WTC11 (cell line): ENCODE measurements around the gene NCAM2. TPM values are rescaled to one million over a fixed set of nuclear protein-coding genes. Genes with fewer than 3 reads are reported as not detected.

ENCODE experiments used
- ATAC-seq: fragments of 200-7000 bp; cut with Tn5 transposase; 2 replicates; pipeline ENCODE4 v1.10.0; 2021; ENCODE audit warnings: mild to moderate bottlenecking, moderate library complexity
- CTCF ChIA-PET: fragments of 300-600 bp; sonication (Branson Sonifier 250); formaldehyde crosslinking; loops from one replicate; lab custom pipeline; 2021; ENCODE audit warnings: antibody characterized with exemption; lab: Charles Lee
- POLR2A ChIA-PET: fragments of 350-600 bp; sonication (Branson Sonifier 250); formaldehyde crosslinking; loops from one replicate; lab custom pipeline; 2021; ENCODE audit warnings: antibody characterized with exemption; lab: Charles Lee
- DNase-seq: peaks from one replicate; pipeline ENCODE4 v3.0.0; 2021; ENCODE audit warnings: low spot score
- H3K27ac Mint-ChIP-seq: 2 replicates; pipeline ENCODE4 v1.8.0; 2021; ENCODE audit warnings: mixed read lengths
- H3K27me3 Mint-ChIP-seq: 2 replicates; pipeline ENCODE4 v1.8.0; 2021; ENCODE audit warnings: low read depth, mild to moderate bottlenecking, moderate library complexity, mixed read lengths
- H3K36me3 Mint-ChIP-seq: 2 replicates; pipeline ENCODE4 v1.8.0; 2021; ENCODE audit warnings: mixed read lengths
- H3K4me1 Mint-ChIP-seq: 2 replicates; pipeline ENCODE4 v1.8.0; 2022; ENCODE audit warnings: mixed read lengths
- H3K4me3 Mint-ChIP-seq: 2 replicates; pipeline ENCODE4 v1.8.0; 2021; ENCODE audit warnings: mild to moderate bottlenecking, moderate library complexity, mixed read lengths
- H3K9me3 Mint-ChIP-seq: 2 replicates; pipeline ENCODE4 v1.8.0; 2021; ENCODE audit warnings: mixed read lengths
- ATF6 ChIP-seq: sonication (generic); formaldehyde crosslinking; IDR thresholded peaks from 2 replicates; pipeline ENCODE4 v1.8.1; 2023; ENCODE audit warnings: mild to moderate bottlenecking, missing genetic modification reagents
- E2F1 ChIP-seq: sonication (generic); formaldehyde crosslinking; IDR thresholded peaks from 2 replicates; pipeline ENCODE4 v1.8.0; 2022; ENCODE audit warnings: mild to moderate bottlenecking, missing genetic modification reagents
- E2F4 ChIP-seq: sonication (generic); formaldehyde crosslinking; IDR thresholded peaks from 2 replicates; pipeline ENCODE4 v1.8.1; 2022; ENCODE audit warnings: low read depth, mild to moderate bottlenecking, moderate library complexity, missing genetic modification reagents, borderline replicate concordance
- ELF4 ChIP-seq: sonication (generic); formaldehyde crosslinking; IDR thresholded peaks from 2 replicates; pipeline ENCODE4 v1.8.1; 2022; ENCODE audit warnings: low read depth, mild to moderate bottlenecking, moderate library complexity, missing genetic modification reagents
- ETV6 ChIP-seq: sonication (generic); formaldehyde crosslinking; IDR thresholded peaks from 2 replicates; pipeline ENCODE4 v1.8.1; 2022; ENCODE audit warnings: mild to moderate bottlenecking, missing genetic modification reagents
- FOXK1 ChIP-seq: sonication (generic); formaldehyde crosslinking; IDR thresholded peaks from 2 replicates; pipeline ENCODE4 v1.8.0; 2022; ENCODE audit warnings: mild to moderate bottlenecking, moderate library complexity, missing genetic modification reagents
- HMGXB4 ChIP-seq: sonication (generic); formaldehyde crosslinking; IDR thresholded peaks from 2 replicates; pipeline ENCODE4 v1.8.1; 2023; ENCODE audit warnings: mild to moderate bottlenecking, moderate library complexity, missing genetic modification reagents
- IRF1 ChIP-seq: sonication (generic); formaldehyde crosslinking; IDR thresholded peaks from 2 replicates; pipeline ENCODE4 v1.8.0; 2023; ENCODE audit warnings: missing genetic modification reagents
- MAX ChIP-seq: sonication (generic); formaldehyde crosslinking; IDR thresholded peaks from 2 replicates; pipeline ENCODE4 v1.8.0; 2022; ENCODE audit warnings: mild to moderate bottlenecking, missing genetic modification reagents
- NFATC4 ChIP-seq: fragments of 250-450 bp; sonication (Bioruptor Pico); IDR thresholded peaks from 2 replicates; pipeline ENCODE4 v1.9.0; 2021; ENCODE audit warnings: mild to moderate bottlenecking
- NR2C2 ChIP-seq: sonication (generic); formaldehyde crosslinking; IDR thresholded peaks from 2 replicates; pipeline ENCODE4 v1.8.0; 2022; ENCODE audit warnings: mild to moderate bottlenecking, missing genetic modification reagents
- PREB ChIP-seq: sonication (generic); formaldehyde crosslinking; IDR thresholded peaks from 2 replicates; pipeline ENCODE4 v1.8.1; 2022; ENCODE audit warnings: mild to moderate bottlenecking, missing genetic modification reagents, moderate library complexity, borderline replicate concordance
- STAT6 ChIP-seq: sonication (generic); formaldehyde crosslinking; conservative IDR thresholded peaks from 2 replicates; pipeline ENCODE4 v1.8.1; 2023; ENCODE audit warnings: mild to moderate bottlenecking, low read depth, missing genetic modification reagents, moderate library complexity
- TEAD1 ChIP-seq: sonication (generic); formaldehyde crosslinking; IDR thresholded peaks from 2 replicates; pipeline ENCODE4 v1.8.0; 2022; ENCODE audit warnings: mild to moderate bottlenecking, missing genetic modification reagents
- TP53 ChIP-seq: sonication (generic); formaldehyde crosslinking; IDR thresholded peaks from 2 replicates; pipeline ENCODE4 v1.8.1; 2023; ENCODE audit warnings: mild to moderate bottlenecking, missing genetic modification reagents
- ZNF121 ChIP-seq: sonication (generic); formaldehyde crosslinking; IDR thresholded peaks from 2 replicates; pipeline ENCODE4 v1.8.0; 2023; ENCODE audit warnings: missing genetic modification reagents
- ZNF396 ChIP-seq: fragments of 250-450 bp; sonication (Bioruptor Pico); IDR thresholded peaks from 2 replicates; pipeline ENCODE4 v1.8.0; 2021; ENCODE audit warnings: mild to moderate bottlenecking, moderate library complexity, borderline replicate concordance
- ZNF423 ChIP-seq: fragments of 250-450 bp; sonication (Bioruptor Pico); IDR thresholded peaks from 2 replicates; pipeline ENCODE4 v2.1.2; 2022; ENCODE audit warnings: mild to moderate bottlenecking, moderate library complexity
- ZNF532 ChIP-seq: fragments of 250-450 bp; sonication (Bioruptor Pico); IDR thresholded peaks from 2 replicates; pipeline ENCODE4 v1.9.0; 2021; ENCODE audit warnings: mild to moderate bottlenecking, borderline replicate concordance
- ZNF671 ChIP-seq: fragments of 250-450 bp; sonication (Bioruptor Pico); IDR thresholded peaks from 2 replicates; pipeline ENCODE4 v1.8.0; 2021; ENCODE audit warnings: mild to moderate bottlenecking
- total RNA-seq: library from RNA; stranded (reverse); gene quantifications from 3 replicates; pipeline ENCODE4 v1.2.3, GENCODE V29; 2021

NCAM2 gene
- total RNA-seq, 1 experiment from 2014 or later, result 1.6 TPM

GRCh38 chr21:21076051-21076450 is 77.8 kb downstream of the NCAM2 start (continued):
- TF ChIP-seq STAT6 (no peak), NFATC4 (CRISPR knock-in tag) (no peak), TEAD1 (no peak), ETV6 (CRISPR knock-in tag) (no peak), E2F4 (CRISPR knock-in tag) (no peak), HMGXB4 (no peak), NR2C2 (CRISPR knock-in tag) (no peak), ZNF396 (CRISPR knock-in tag) (no peak), E2F1 (CRISPR knock-in tag) (no peak)
- TF ChIP-seq, all 79 proteins: peak for 0

- DNase-seq (no peak), ATAC-seq (no peak)
- CTCF ChIA-PET, result no interaction called here
- POLR2A ChIA-PET, result no interaction called here
- no peak overlapping the region for H3K4me3 Mint-ChIP-seq
- H3K27me3 Mint-ChIP-seq, result no peaks in the 10 kb centered on the region
- H3K9me3 Mint-ChIP-seq, result peaks cover 8% of the 10 kb centered on the region
- TF ChIP-seq ELF4 (CRISPR knock-in tag) (no peak), FOXK1 (no peak), MAX (no peak), ZNF532 (CRISPR knock-in tag) (no peak), NR2C2 (CRISPR knock-in tag) (no peak), PREB (CRISPR knock-in tag) (no peak), ZNF671 (no peak), ATF6 (CRISPR knock-in tag) (no peak), ZNF121 (CRISPR knock-in tag) (no peak), IRF1 (CRISPR knock-in tag) (no peak), TP53 (CRISPR knock-in tag) (no peak), ZNF423 (CRISPR knock-in tag) (no peak)
- H3K27ac Mint-ChIP-seq, result no peak overlapping the region
- peaks cover 6% of the 10 kb centered on the region for H3K4me1 Mint-ChIP-seq
- H3K36me3 Mint-ChIP-seq, result no peaks in the 10 kb centered on the region
These were observed 78.3 kb downstream of the NCAM2 start for GRCh38 chr21:21076491-21076890.
